ENCODE results near the gene FCN1.

FCN1 gene

DNA sequence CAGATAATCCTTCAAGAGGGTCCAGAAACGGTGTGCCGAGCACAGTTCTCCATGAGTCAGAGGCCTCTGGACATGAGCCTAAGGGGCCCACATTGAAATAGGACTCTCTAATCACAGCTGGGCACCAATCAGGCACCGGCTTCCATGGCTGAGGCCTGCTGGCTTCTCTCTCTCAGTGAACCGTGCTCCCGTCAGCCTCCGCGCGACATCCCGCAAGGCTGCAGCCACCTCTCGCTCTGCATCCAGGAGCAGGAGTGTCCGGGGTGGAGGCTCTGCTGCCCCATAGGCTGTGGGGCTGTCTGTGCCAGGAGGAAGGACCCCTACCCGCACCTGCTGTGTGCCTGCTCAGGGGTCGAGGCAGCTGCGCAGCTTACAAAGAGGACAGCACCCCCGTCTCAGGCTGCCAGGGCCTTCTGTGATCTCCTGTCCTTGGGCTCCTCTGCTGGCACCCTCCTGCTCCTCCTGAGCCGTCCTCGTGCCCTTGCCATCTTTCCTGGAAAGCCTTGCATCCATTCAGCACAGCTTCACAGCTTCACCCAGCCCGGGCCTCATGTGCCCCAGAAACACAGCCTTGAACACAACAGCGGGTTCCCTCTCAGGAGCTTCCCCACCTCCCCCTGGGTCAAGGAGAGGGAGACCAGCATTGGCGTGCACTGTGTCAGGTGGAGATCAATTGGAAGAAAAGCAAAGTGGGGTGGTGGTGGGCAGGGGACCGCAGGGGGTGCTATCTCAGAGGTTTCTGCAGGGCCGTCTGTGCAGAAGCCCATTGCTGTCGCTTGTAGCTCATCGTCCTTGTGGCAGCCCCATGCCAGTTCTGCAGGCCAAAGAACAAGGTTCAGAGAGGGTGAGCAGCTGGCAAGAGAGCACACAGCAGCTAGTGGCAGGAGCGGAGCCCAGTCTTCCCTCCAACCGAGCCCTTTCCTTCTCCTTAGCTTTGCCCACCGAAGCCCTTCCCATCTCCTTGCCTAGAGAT is 22.8 kb upstream of the FCN1 start:
- no peak for ATAC-seq
- TF ChIP-seq RARB (CRISPR knock-in tag; IDR thresholded peaks at IDR 0.05) = no peak
- no peak for TF ChIP-seq ZNF70 (CRISPR knock-in tag; IDR thresholded peaks at IDR 0.05)
- TF ChIP-seq, protein P1, sequence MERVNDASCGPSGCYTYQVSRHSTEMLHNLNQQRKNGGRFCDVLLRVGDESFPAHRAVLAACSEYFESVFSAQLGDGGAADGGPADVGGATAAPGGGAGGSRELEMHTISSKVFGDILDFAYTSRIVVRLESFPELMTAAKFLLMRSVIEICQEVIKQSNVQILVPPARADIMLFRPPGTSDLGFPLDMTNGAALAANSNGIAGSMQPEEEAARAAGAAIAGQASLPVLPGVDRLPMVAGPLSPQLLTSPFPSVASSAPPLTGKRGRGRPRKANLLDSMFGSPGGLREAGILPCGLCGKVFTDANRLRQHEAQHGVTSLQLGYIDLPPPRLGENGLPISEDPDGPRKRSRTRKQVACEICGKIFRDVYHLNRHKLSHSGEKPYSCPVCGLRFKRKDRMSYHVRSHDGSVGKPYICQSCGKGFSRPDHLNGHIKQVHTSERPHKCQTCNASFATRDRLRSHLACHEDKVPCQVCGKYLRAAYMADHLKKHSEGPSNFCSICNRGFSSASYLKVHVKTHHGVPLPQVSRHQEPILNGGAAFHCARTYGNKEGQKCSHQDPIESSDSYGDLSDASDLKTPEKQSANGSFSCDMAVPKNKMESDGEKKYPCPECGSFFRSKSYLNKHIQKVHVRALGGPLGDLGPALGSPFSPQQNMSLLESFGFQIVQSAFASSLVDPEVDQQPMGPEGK (CRISPR knock-in tag; IDR thresholded peaks at IDR 0.05; ENCODE audit: borderline replicate concordance) = no peak
- TF ChIP-seq, protein P2, sequence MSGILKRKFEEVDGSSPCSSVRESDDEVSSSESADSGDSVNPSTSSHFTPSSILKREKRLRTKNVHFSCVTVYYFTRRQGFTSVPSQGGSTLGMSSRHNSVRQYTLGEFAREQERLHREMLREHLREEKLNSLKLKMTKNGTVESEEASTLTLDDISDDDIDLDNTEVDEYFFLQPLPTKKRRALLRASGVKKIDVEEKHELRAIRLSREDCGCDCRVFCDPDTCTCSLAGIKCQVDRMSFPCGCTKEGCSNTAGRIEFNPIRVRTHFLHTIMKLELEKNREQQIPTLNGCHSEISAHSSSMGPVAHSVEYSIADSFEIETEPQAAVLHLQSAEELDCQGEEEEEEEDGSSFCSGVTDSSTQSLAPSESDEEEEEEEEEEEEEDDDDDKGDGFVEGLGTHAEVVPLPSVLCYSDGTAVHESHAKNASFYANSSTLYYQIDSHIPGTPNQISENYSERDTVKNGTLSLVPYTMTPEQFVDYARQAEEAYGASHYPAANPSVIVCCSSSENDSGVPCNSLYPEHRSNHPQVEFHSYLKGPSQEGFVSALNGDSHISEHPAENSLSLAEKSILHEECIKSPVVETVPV (CRISPR knock-in tag; IDR thresholded peaks at IDR 0.05) = no peak
- TF ChIP-seq SNAI2 (CRISPR knock-in tag; IDR thresholded peaks at IDR 0.05) = no peak
- TF ChIP-seq CSDC2 (CRISPR knock-in tag; IDR thresholded peaks at IDR 0.05) = no peak
- TF ChIP-seq ZNF8 (CRISPR knock-in tag; IDR thresholded peaks at IDR 0.05) = no peak
- TF ChIP-seq PPARA (CRISPR knock-in tag; IDR thresholded peaks at IDR 0.05; ENCODE audit: borderline replicate concordance) = no peak
- no peak for TF ChIP-seq ARNTL (CRISPR knock-in tag; IDR thresholded peaks at IDR 0.05; ENCODE audit: borderline replicate concordance, low read depth)
- no peak for TF ChIP-seq ZC3H10 (CRISPR knock-in tag; IDR thresholded peaks at IDR 0.05)
- TF ChIP-seq, protein P3, sequence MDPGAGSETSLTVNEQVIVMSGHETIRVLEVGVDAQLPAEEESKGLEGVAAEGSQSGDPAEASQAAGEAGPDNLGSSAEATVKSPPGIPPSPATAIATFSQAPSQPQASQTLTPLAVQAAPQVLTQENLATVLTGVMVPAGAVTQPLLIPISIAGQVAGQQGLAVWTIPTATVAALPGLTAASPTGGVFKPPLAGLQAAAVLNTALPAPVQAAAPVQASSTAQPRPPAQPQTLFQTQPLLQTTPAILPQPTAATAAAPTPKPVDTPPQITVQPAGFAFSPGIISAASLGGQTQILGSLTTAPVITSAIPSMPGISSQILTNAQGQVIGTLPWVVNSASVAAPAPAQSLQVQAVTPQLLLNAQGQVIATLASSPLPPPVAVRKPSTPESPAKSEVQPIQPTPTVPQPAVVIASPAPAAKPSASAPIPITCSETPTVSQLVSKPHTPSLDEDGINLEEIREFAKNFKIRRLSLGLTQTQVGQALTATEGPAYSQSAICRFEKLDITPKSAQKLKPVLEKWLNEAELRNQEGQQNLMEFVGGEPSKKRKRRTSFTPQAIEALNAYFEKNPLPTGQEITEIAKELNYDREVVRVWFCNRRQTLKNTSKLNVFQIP (CRISPR knock-in tag; IDR thresholded peaks at IDR 0.05; ENCODE audit: borderline replicate concordance, low read depth) = no peak
- TF ChIP-seq OSR1 (CRISPR knock-in tag; IDR thresholded peaks at IDR 0.05) = no peak
- TF ChIP-seq, protein P4, sequence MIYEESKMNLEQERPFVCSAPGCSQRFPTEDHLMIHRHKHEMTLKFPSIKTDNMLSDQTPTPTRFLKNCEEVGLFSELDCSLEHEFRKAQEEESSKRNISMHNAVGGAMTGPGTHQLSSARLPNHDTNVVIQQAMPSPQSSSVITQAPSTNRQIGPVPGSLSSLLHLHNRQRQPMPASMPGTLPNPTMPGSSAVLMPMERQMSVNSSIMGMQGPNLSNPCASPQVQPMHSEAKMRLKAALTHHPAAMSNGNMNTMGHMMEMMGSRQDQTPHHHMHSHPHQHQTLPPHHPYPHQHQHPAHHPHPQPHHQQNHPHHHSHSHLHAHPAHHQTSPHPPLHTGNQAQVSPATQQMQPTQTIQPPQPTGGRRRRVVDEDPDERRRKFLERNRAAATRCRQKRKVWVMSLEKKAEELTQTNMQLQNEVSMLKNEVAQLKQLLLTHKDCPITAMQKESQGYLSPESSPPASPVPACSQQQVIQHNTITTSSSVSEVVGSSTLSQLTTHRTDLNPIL (CRISPR knock-in tag; IDR thresholded peaks at IDR 0.05; ENCODE audit: low read depth) = no peak
- no peak for TF ChIP-seq TCF4 (CRISPR knock-in tag; IDR thresholded peaks at IDR 0.05; ENCODE audit: borderline replicate concordance)
- no peak for TF ChIP-seq GLIS3 (CRISPR knock-in tag; IDR thresholded peaks at IDR 0.05)

DNA sequence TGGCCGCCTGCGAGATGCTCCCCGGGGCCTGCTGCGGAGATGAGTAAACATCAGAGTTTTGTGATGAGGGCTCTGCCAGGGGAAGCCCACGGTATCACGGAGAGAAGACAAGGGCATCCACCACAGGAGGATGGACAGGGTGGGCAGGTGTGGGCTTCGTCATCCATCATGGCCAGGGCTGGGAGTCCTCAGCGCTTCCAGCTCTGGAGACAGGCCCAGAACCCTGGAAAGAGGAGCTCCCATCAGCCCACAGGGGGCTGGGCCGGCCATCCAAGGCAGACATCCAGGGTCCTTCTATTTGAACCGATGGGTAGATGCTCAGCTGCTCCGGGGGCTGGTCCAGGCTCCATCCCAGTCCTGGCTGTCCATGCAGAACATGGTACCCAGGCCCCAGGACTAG is 22.1 kb upstream of the FCN1 start:
- TF ChIP-seq, protein P3 (CRISPR knock-in tag; IDR thresholded peaks at IDR 0.05; ENCODE audit: borderline replicate concordance, low read depth) = no peak
- no peak for TF ChIP-seq GLIS3 (CRISPR knock-in tag; IDR thresholded peaks at IDR 0.05)
- TF ChIP-seq, protein P1 (CRISPR knock-in tag; IDR thresholded peaks at IDR 0.05; ENCODE audit: borderline replicate concordance) = no peak
- TF ChIP-seq ZC3H10 (CRISPR knock-in tag; IDR thresholded peaks at IDR 0.05) = no peak
- no peak for TF ChIP-seq ESRRG (CRISPR knock-in tag; IDR thresholded peaks at IDR 0.05)

DNA sequence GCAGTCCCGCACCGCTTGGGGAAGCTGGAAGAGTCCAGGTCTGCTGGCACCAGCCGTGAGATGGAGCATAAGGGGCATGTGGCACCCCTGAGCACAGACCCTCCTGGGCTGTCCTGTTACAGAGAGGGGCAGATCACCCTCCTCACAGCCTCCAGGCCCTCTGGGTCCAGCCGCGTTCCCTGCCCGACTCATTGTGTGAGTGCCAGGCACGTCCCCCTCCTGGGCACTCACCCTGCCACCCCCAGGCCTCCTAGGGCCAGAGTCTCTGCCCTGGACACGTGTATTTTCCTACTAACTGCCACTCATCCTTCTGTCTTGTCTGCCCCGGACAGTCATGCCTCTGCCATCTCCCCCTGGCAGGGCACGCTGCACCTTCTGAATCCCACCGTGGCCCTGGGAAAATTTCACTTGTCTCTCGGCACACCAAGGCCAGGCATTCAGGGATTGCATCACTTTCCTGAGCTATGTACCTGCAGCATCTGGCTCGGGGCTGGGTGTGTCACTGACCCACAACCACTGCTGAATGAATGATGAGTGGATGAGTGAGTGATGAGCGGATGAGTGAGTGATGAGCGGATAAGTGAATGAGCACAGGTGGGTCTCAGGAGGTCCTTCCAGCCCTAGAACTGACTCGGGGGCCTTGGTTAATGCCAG is 21.5 kb upstream of the FCN1 start:
- no peak for TF ChIP-seq ZNF565 (CRISPR knock-in tag; conservative IDR thresholded peaks at IDR 0.05; ENCODE audit: low read depth)
- no peak for TF ChIP-seq ESRRG (CRISPR knock-in tag; IDR thresholded peaks at IDR 0.05)
- TF ChIP-seq ZNF70 (CRISPR knock-in tag; IDR thresholded peaks at IDR 0.05) = no peak
- no peak for TF ChIP-seq ZC3H10 (CRISPR knock-in tag; IDR thresholded peaks at IDR 0.05)
- TF ChIP-seq TCF4 (CRISPR knock-in tag; IDR thresholded peaks at IDR 0.05; ENCODE audit: borderline replicate concordance) = no peak
- TF ChIP-seq GLIS3 (CRISPR knock-in tag; IDR thresholded peaks at IDR 0.05) = no peak
- TF ChIP-seq, protein P5, sequence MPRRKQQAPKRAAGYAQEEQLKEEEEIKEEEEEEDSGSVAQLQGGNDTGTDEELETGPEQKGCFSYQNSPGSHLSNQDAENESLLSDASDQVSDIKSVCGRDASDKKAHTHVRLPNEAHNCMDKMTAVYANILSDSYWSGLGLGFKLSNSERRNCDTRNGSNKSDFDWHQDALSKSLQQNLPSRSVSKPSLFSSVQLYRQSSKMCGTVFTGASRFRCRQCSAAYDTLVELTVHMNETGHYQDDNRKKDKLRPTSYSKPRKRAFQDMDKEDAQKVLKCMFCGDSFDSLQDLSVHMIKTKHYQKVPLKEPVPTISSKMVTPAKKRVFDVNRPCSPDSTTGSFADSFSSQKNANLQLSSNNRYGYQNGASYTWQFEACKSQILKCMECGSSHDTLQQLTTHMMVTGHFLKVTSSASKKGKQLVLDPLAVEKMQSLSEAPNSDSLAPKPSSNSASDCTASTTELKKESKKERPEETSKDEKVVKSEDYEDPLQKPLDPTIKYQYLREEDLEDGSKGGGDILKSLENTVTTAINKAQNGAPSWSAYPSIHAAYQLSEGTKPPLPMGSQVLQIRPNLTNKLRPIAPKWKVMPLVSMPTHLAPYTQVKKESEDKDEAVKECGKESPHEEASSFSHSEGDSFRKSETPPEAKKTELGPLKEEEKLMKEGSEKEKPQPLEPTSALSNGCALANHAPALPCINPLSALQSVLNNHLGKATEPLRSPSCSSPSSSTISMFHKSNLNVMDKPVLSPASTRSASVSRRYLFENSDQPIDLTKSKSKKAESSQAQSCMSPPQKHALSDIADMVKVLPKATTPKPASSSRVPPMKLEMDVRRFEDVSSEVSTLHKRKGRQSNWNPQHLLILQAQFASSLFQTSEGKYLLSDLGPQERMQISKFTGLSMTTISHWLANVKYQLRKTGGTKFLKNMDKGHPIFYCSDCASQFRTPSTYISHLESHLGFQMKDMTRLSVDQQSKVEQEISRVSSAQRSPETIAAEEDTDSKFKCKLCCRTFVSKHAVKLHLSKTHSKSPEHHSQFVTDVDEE (CRISPR knock-in tag; IDR thresholded peaks at IDR 0.05) = no peak
- no peak for ATAC-seq

More for the DNA sequence above, 22.1 kb upstream of the FCN1 start:
- ATAC-seq = no peak

Measured in SK-N-SH treated with all-trans-retinoic acid at 6 μM for 48 hours (cell line).